ENCODE measurements around the gene FSIP1.
"Not testable (repeated sequence)": the region's sequence is repeated elsewhere in the genome, so short reads cannot be mapped to it uniquely, and the experiment has no call there.

Gene FSIP1

DNA sequence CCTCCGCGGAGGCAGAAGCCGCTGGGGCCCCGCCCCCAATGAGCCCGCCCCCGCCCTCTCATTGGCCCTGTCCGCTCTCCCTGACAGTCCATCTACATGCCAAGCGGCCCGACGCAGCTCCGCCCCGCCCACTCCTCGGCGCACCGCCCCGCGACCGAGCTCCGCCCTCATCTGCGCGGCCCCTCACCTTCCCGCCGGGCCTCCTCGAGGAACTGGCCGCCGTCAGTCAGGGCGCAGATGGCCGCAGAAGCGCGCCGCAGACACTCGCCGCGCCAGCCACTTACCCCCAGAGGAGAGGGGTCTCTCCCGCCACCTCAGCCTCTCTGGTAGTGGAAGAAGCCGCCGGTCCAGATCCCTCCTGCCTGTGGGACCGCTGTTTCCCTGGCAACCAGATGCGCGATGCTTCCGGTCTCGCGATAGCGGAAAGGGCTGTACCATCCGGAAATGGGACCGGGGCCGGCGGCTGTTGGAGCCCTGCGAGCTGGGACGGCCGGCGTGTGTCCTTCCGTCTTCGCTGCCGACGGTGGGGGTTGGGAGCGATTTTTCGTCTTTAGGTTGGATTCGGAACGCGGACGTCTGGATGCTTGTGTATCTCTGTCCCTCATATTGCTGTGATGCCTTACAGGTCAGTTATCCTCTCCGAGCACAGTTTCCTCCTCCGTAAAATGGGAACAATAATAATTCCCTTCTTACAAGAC lies at the start of gene FSIP1:
FSIP1 (minus strand) TSS at position 401 of the 698 bp plus-strand sequence. CDS start 6,317 bp downstream, outside the sequence.
- DNase-seq (ENCODE audit: low spot score), result peak; percentile 95

GRCh38 chr15:39830166-39830565 lies 47.5 kb upstream of the FSIP1 start:
- DNase-seq (ENCODE audit: low spot score), result no peak

GRCh38 chr15:39828374-39828931 lies 45.8 kb upstream of the FSIP1 start:
- DNase-seq (ENCODE audit: low spot score), result no peak

- DNase-seq (ENCODE audit: low spot score), result no peak
These were observed 44.3 kb upstream of the FSIP1 start for GRCh38 chr15:39826975-39827374.

DNA sequence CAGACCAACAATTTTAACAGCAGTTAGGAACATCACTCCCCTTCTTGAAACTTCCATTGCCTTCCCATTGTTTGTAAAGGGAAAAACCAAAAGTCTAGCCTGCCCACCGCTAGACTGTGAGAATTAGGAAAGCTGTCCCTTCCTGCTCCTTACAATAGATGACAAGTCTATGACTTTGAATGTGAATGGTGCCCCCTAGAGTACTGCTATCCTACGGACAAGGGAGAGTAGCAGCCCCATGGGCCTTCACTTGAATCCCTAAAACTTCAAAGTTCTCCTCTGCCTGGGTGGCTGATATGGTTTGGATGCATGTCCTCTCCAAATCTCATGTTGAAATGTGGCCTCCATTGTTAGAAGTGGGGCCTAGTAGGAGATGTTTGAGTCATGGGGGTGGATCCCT lies 41.0 kb upstream of the FSIP1 start:
- no peak for DNase-seq (ENCODE audit: low spot score)

DNA sequence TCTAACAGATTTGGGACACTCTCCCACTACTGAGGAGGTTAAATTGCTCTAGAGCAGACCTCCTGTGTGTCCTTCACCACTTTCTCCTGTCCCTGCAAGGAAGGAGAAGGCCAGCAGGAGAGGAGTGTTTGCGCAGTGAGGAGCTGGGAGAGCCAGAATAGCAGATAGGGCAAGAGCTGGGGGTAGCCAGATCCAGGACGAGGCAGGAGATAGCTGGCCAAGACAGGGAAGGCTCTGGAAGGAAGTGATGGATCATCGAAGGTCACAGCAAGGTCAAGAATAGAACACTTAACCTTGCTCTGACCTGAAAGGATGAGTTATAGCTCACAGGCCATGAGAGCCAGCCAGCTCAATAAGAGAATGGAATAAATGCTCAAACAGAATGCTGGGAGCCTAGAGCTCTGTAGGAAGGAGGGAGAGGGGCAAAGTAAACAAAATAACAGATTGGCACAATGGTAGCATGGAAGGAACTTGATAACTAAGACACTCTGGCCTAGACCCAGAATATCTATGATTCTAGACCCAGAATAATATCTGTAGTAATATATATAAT lies 37.5 kb upstream of the FSIP1 start:
- DNase-seq (ENCODE audit: low spot score), result no peak

GRCh38 chr15:39819533-39819932 lies 36.9 kb upstream of the FSIP1 start:
- no peak for DNase-seq (ENCODE audit: low spot score)

DNA sequence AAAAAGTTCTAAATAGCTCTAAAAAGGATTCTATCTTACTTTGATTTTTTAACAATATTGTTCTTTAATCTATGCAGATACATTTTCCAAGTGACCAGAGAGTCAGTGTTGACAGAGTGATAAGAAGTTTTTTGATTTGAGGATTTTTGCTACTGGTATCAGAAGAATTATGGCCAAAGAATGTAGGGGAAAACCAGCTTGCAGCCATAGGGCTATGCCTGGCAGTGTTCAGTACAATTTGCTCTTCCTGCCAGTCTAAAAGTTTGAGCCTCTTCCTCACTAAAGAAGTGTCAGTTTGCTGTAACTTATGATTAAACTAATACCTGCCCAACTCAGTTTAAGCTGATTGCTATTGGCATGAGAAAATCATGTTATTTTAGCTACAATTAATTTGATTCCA lies 35.3 kb upstream of the FSIP1 start:
- DNase-seq (ENCODE audit: low spot score), result no peak

GRCh38 chr15:39814489-39814888 lies 31.8 kb upstream of the FSIP1 start:
- DNase-seq (ENCODE audit: low spot score), result no peak

DNA sequence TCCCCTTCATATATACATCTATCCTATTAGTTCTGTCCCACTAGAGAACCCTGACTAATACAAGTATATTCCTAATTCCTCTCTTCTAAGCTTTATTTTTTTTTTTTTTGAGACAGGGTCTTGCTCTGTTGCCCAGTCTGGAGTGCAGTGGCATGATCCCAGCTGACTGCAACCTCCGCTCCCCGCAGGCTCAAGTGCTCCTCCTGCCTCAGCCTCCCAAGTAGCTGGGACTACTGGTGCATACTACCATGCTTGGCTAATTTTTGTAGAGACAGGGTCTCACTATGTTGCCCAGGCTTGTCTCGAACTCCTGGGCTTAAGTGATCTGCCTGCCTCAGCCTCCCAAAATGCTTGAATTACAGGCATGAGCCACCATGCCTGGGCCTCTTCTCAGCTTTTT lies 30.0 kb upstream of the FSIP1 start:
- not testable (repeated sequence) for DNase-seq (ENCODE audit: low spot score)

DNA sequence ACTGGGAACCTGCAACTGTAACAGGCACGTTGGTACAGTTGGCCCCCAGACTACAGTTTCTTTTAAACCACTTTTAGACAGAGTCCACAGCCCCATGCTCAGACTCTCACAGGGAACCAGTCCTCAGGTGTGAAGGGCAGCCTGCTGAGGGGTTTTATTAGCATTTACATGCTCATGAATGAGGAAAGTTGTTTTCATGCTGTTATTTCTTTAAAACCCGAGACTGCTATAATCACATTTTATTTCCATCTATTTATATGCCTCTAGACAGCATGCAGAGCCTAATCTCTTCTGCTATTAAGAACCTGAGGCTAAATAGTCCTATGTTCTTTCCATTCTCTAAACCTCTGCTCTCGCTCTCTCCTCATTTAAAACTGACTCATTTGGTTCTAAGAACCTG lies 26.3 kb upstream of the FSIP1 start:
- no peak for DNase-seq (ENCODE audit: low spot score)

- DNase-seq (ENCODE audit: low spot score), result no peak
These were observed 25.1 kb upstream of the FSIP1 start for GRCh38 chr15:39807791-39808190.

GRCh38 chr15:39804026-39804425 lies 21.4 kb upstream of the FSIP1 start:
- DNase-seq (ENCODE audit: low spot score), result no peak

DNA sequence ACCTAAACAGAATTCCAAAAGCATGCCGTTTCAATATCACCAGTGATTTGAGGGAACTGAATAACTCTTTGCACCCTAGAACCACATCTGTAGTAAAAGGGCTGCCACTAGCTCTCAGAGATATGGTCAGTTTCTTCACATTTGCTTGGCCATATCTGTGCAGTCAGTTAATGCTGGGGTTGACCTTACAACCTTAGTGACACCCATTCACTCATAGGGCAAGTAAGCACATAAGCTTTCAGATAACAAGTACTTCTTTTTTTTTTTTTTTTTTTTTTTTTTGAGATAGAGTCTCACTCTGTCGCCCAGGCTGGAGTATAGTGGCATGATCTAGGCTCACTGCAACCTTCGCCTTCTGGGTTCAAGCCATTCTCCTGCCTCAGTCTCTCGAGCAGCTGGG lies 20.4 kb upstream of the FSIP1 start:
- no peak for DNase-seq (ENCODE audit: low spot score)

GRCh38 chr15:39801641-39802309 lies 19.1 kb upstream of the FSIP1 start:
- no peak for DNase-seq (ENCODE audit: low spot score)

- DNase-seq (ENCODE audit: low spot score), result no peak
These were observed 16.9 kb upstream of the FSIP1 start for GRCh38 chr15:39799552-39800011.

- no peak for DNase-seq (ENCODE audit: low spot score)
These were observed 15.7 kb upstream of the FSIP1 start for GRCh38 chr15:39798382-39798781.

- DNase-seq (ENCODE audit: low spot score), result no peak
These were observed 14.8 kb upstream of the FSIP1 start for GRCh38 chr15:39797407-39797806.

DNA sequence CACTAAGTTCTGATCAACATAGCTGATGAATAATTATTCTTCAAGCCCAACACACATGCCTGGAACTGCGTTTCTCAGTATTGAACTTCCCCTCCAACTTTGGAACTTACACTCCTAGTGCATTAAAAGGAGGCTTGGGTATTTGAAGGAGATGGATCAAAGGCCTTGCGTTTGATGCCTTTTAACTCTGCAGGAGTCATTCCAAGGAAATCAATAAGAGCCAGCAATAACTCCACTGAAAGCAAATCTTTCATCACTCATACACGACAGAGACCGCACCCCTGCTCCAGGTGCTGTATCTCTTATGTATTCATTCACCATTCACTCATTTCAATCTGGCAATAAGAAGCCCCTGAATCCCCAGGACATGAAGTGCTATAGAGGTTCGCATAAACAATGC lies 14.0 kb upstream of the FSIP1 start:
- no peak for DNase-seq (ENCODE audit: low spot score)

- no peak for DNase-seq (ENCODE audit: low spot score)
These were observed 12.8 kb upstream of the FSIP1 start for GRCh38 chr15:39795486-39795885.

DNA sequence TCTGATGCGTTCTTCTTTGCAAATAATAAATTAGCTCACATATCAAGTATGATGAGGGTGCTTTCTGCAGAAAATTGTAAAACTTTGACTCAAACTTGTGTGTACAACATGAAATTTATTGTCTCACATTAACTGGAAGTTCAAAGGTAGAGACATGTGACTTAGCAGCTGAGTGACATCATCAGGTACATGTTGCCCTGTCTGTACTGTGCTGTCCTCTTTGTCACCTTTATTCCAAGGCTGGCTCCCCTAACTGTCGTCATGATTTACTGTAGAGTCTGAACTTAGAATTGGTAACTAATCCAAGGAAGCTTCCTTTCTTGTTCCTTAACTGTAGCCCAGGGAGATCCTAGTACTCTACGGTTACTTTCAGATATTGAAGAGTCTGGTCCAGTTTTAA lies 12.3 kb upstream of the FSIP1 start:
- no peak for DNase-seq (ENCODE audit: low spot score)

DNA sequence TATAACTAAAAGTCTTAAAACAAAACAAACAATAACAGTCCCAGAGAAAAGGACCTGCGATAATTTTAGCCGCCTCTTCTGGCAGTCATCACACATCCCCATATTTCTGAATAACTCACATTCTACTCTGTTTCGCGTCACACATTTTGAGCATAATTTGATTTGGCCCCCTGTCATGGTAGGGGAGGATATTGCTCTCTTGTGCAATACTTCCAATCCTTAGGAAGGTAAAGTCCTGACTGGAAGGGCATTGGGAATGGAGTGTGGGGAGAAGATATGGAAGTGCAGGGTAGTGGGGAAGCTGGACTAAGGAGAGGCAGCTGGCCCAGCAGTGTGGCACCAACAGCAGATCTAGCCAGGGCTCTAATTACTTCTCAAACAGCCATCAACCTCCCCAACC lies 11.3 kb upstream of the FSIP1 start:
- DNase-seq (ENCODE audit: low spot score), result no peak

DNA sequence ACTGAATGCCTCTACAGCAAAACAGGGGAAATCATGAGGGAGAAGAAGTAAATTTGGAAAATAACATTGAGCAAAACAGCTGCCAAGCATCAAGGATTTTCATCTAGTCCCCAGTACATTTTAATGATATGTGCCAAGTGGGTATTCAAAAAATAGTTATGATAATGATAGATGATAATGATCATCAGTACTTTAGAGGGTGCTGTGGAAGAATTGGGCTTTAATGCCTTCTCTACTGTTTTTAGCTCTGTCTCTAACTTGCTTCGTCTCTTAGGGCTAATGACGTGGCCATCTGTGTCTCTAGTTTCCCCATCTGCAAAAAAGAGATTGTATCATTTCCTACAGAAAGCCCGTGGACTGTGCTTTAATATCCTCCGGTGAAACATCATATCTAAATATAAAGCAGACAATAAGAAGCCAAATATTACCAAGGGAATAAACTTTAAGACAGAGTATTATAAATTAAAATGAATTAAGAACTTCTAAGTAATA lies 10.2 kb upstream of the FSIP1 start:
- no peak for DNase-seq (ENCODE audit: low spot score)
